ENCODE results near the gene GJC2.
A peak's percentile ranks its signal among the peaks of the same experiment; 100 is the strongest.

The GJC2 gene

DNA sequence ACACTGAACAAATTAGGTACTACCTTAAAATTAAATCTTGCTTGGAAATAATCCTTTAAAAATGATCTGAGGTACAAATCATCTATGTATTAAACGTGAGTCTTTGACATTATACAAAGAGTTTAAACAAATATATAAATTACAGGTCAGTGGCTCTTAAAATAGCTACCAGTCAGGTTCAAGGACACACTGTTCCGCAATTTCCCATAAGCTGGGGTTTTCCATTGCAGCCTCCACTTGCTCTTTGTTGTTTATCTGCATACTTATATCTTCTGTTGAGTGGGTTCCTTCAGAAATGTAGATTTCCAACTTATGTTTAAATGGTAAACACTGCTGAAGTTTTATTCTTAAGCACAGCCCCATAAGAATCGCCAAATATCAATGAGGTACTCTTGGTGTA, 34.9 kb upstream of the GJC2 start:
- no peak for DNase-seq (ENCODE audit: low spot score)

DNA sequence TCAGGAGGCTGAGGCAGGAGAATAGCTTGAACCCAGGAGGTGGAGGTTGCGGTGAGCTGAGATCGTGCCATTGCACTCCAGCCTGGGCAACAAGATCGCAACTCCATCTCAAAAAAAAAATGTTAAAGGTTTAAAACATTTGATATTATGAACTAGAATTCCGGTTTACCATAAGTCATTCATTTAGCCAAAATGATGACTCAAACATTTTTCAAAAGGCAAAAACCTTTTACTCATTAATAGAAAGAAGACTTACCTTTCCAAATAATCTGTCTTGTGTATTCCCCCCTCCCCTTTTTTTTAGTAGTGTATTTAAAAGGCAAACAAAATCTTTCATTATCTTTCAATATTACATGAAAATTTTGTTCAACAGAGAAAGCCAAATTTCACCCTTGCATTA, 32.4 kb upstream of the GJC2 start:
- no peak for DNase-seq (ENCODE audit: low spot score)

DNA sequence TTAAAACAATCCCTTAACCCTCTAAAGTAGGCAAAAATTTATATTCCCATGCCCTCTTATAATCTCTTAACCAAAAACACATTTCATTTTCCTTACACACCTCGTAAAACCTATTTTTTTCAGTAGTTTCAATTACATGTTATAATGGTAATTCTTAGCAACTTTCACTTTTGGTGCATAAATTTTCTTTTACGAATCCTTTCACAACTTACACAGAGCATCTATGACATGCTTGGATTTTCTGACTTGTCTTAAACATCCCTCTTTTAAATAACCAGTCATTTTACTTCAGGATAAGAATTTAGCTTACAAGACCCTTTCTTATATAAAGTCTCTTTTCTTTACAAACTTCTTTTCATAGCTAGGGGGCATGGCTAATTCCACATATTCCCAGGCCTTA, 31.7 kb upstream of the GJC2 start:
- no peak for DNase-seq (ENCODE audit: low spot score)

DNA sequence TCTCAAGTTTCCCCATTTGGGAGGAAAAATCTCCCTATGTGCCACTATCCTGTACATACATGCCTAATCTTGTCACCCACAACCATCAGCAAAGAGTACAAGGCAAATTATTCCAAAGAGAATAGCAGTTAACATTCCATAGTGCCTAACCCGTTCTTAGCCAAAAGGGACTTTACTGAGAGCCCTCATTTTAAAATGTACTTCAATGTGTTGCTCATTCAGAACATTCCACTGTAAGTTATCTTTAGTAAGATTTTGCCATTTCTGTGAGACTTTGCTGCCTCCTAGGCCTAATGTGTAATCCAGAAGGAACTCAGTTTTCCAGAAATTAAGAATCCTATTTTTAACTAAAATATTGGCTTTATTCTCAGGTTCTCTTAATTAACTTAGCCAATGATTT, 29.4 kb upstream of the GJC2 start:
- no peak for DNase-seq (ENCODE audit: low spot score)

DNA sequence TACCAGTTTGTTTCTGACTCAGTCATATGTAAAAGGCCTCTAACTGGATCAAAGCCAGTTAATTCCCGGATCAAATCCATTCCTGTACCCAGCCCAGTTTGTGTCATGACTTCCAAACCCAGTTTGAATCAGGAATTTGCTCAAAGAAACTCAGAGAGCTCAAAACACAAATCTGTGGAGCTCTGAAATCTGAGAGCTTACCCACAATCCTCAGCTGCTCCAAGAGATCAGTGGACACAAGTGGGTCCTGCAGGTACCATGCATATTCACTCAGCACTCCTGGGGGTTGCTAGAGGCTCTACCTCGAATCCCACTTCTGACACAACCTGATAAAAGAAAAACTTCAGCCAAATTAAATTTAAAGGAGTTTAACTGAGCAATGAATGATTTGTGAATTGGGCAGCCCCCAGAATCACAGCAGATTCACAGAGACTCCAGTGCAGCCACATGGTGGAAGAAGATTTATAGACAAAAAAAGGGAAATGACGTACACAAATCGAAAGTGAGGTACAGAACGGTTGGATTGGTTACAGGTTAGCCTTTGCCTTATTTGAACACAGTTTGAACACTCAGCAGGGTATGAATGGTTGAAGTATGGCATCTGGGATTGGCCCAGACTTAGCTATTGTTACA, 28.8 kb upstream of the GJC2 start:
- DNase-seq (ENCODE audit: low spot score), result no peak

DNA sequence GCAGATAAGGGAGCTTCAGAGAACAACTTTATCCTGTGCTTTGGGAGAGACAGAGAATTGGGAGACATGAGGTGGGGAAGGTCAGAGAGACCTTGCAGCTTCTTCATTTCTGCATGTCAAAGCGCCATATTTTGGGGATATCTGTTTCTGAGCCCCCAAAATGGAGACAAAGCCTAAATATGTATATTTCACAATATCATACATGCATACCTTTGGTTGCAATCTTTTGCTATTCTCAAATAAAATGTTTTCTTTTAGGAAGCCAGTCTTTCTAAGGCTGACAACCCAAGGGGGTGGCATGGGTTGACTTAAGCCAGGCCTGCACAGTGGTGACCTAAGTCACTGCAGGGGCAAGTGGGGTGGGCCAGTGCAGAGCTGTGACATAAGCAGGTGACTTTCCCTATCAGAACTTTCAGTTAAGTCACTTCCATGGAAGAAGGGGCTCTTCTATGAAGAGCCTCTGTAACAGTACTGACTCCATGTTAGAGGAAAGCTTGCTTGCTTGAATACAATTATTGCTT, 26.7 kb upstream of the GJC2 start:
- DNase-seq (ENCODE audit: low spot score), result no peak

DNA sequence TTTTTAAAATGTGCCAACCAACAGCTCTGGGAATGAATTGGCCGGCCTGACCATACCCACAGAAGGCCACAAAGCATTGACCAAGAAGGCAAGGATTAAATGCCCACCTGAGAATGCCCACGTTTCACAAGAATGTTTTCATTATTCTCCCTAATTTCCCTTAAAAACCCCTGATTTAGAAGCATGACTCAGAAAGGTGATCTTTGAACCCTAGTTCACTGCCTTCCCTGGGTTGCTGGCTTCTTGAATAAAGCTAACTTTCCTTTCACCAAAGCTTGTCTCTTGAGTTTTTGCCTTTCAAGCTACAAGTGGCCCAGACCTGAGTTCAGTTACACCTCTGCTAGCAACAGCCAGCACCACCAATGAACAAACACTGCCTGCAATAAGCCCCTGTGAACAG, 26.2 kb upstream of the GJC2 start:
- no peak for DNase-seq (ENCODE audit: low spot score)

DNA sequence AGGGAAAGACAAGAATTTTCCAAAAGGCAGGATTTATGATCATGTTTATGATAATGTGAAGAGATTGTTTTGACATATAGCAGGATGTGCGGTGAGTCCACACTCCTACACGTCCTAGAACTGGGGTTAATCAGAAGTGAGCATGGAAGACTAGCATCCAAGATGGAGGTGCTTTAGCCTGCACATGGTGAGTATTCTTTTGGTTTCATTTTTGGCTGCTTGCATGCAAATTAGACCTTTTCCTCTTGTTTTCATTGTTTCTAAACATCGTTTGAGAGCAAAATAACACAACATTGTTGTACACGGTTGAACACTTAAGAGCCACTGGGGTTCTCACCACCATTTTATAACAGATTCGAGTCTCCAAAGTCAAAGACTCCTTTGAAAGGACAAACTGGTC, 24.5 kb upstream of the GJC2 start:
- DNase-seq (ENCODE audit: low spot score), result no peak

DNA sequence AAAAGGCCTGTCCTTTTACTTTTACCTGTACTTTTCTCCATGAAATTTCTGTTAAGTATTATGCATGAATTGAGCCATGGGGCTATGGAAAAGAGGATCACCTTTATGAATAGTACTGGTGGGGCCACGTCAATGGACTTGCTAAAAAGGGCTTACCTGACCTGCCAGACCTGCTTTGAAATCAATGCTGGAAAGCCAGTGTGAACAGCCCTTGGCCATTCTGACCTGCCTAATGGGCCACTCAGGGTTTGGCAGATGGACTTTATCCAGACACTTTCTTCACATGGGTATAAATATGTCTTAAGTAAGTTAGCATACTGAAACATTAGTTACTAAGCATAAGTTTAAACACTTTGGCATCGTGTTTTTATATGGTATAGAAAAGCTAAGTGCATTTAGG, 18.0 kb upstream of the GJC2 start:
- DNase-seq (ENCODE audit: low spot score), result no peak

DNA sequence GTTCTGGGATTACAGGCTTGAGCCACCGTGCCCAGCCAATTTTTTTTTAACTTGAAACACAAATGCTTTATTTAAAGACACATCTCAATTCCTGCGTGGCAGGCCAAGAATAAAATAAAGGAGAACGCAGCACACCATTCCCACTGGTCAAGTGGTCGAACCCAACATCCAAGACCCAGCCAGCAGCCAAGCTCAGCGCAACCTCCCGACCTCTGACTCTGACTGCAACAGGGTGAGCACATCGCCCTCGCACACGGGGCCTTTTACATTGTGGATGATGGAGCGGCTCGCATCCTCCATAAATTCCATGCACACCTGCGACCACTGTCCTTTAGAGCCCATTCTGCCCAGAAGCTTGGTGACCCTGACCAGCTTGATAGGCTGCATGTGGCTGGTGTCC, 15.1 kb upstream of the GJC2 start:
- DNase-seq (ENCODE audit: low spot score), result no peak

DNA sequence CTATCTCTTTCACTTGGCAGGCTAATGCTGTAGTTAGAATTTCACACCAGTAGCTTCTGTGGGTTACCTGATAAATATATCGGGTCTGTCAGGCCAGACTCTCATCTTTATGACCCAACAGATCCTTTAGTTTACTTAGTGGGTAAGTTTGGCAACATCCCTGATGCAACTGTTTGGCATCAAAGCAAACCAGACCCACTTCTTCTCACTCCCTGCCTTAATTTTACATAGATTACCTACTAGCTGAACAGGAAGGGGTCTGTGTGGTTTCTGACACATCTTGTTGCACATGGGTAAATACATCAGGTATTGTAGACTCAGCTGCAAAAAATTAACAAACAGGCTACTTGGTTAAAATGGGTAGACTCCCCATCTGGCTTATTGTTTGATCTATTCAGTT, 12.8 kb upstream of the GJC2 start:
- no peak for DNase-seq (ENCODE audit: low spot score)

DNA sequence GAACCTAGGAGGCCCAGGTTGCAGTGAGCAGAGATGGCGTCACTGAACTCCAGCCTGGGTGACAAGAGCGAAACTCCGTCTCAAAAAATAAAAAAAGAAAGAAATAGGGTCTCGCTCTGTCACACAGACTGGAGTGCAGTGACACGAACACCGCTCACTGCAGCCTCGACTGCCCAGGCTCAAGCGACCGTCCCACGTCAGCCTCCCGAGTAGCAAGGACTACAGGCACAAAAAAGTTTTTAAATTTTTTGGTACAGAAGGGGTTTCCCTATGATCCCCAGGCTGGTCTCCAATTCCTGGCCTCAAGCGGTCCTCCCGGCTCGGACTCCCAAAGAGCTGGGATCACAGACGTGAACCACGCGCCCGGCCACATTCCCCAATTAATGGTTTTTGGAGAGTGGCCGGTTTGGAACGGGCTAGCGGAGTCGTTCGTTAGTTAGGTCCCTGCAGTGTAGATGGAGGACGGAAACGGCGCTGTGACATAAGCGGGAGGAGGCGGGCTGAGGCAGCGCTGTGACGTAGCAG, 10.3 kb upstream of the GJC2 start:
- no peak for DNase-seq (ENCODE audit: low spot score)

DNA sequence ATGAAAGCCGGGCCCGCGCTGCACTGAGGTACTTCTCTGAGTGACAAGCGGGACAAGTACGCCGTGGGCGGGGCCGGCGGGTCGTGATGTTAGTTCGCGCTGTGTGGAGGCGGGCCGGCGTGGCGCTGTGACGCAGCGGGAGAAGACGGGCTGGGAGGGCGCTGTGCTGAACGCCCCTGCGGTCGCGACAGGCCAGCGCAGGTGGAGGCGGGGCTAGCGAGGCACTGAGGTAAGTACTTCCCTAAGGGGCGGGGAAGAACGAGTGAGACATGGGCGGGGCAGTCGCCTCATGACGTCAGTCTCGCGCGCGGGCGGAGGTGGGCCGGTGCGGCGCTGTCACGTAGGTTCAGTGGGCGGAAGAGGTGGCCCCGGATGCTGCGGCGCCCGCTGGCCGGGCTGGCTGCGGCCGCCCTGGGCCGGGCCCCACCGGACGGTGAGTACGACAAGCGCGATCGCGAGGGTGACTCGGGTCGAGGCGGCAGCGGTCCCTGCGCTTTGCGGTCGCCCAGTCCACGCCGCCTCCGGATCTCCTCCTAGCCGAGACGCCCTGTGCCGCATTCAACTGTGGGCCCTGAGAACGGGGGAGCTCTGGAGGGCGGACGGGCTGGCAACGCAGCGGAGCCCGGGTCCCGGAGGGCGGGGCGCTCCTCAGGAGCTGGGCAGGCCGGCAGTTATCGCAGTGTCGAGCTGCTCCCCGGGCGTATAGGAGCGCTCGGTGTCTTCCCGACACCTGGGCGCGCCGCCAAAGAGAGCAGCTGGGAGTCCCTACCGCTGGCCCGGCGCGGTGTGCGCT, 9.6 kb upstream of the GJC2 start, which contains the start of gene GUK1:
Gene GUK1, plus strand, starts transcription at position 349 of the 793 bp plus-strand sequence. Its CDS starts 24 bp downstream, at position 373.
- DNase-seq (ENCODE audit: low spot score), result peak; percentile 100

DNA sequence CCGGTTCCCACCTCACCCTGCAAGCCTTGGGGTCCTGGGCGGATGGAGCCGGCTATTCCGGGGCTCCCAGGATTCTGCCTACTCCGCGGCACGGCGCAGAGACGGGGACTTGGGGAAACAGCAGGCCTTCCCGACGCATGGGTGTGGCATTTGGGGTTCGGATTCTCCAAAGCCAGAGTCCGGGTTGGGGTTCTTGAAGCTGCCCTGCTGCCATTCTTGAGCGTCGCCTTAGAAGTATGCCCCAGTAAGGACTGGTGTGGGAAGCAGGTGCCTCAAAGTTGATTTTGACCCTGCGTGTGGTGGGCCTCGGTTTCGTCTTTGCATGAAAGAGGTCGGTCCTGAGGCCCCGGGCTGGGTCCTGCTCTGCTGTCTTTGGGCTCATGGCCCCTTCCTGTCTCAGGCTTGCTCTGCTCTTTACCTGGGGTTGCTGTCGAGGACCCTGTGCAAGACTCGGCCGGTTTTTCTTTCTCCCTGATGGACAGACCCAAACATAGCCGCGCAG, 9.0 kb upstream of the GJC2 start:
- no peak for DNase-seq (ENCODE audit: low spot score)

DNA sequence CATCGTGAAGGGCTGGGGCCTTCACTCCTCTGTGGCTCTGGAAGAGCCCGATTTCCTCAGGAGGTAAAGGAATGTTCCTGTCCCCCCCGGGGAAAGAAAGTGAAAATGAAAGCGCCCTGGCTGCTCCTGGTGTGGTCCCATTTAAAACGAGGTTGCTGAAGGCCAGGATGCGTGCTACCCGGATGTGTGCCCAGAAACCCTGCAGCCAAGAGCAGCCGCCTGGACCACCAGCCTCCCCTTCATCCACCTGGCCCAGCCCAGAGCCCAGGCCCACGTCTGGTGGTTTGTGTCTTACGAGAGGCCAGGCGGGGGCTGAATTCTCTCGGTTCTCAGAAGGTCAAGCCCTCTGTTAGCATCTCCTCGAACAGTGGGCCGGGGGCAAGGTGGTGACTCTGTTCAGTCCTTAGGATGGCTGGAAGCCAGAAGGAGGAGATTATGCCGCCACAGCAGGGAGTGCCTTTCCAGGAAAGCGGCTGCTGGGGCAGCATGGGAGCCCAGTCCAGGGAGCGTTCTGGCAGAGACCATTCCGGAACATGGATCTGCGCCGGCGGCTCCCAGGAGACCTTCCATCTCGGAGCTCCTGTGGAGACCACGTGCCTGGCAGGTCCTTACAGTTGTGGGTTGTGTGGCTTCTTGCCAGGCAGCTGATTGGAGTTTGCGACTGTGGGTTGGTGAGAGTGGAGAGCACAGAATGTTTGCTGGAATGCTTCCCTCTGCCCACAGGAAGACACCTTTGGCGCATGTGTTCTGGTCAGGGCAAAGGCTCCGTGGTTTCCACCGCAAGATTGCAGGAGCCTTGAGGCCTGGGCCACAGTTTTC, 8.3 kb upstream of the GJC2 start:
- peak; percentile 37 for DNase-seq (ENCODE audit: low spot score)

DNA sequence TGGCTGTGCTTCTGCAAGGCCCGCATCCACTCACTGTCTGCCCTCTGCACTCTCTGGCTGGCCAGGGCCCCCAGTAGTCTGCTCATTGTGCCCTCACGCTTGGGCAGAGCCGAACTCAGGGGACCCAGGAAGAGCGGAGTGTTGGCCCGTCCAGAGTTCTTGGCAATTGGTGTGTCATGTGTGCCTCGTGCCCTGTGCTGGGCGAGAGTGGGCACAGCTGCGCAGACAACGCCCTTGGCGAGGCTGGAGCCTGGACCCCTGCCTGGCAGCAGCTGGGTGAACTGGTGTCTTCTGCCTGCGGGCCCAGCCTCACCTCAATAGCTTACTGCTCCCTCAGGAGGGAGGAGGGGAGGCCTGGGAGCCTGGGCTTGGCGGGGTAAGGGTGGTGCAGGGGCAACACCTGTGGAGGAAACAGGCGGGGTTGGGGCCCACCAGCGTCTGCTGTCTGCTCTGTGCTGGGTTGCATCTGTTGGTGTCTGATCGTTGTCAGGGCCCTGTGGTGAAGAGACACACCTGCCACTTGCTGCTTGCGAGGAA, 7.5 kb upstream of the GJC2 start:
- no peak for DNase-seq (ENCODE audit: low spot score)

DNA sequence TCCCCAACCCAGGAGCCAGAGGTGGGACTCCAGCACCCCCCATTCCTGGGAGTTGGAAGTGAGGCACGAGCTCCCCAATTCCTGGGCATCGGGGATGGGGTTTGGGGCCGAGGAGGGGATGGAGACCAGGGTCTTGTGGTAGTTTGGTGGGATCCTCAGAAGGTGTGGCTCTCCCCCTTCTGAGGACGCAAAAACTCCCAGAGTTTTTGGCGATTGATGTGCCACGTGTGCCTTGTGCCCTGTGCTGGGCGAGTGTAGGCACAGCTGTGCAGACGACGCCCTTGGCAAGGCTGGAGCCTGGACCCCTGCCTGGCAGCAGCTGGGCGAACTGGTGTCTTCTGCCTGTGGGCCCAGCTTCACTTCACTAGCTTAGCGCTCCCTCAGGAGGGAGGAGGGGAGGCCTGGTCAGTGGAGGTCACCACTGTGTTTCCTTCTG, 7.0 kb upstream of the GJC2 start:
- no peak for DNase-seq (ENCODE audit: low spot score)

DNA sequence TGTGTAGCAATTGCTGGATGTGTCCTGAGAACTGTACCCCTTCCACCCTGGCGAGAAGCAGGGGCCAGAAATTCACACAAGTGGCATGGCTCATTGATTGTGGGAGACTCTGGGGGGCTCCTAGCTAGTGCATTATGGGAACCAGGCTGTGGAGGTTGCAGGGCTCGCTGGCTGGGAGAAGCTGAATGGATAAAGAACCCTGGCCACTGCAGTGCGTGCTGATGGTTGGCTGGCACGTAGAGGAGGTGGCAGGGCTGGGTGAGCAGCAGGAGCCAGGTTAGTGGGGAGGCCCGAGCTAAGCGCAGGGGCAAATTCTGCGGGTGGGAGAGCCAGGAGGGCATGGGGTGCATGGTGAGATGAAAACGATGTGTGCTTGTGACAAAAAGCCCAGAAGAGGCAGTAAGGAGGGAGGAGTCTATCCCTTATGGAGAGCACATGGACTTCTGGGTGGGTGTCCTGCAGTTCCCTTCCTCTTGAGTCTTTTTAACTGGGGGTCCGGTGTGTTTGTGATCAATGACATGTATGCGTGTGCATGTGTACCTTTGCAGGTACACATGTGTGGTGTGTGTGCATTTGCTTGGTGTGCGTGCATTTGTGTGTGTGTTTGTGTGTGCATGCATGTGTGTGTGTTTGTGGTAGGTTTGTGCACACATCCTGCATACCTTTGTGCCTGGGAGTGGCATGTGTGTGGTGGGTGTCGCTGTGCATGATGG, 6.1 kb upstream of the GJC2 start:
- DNase-seq (ENCODE audit: low spot score), result no peak

DNA sequence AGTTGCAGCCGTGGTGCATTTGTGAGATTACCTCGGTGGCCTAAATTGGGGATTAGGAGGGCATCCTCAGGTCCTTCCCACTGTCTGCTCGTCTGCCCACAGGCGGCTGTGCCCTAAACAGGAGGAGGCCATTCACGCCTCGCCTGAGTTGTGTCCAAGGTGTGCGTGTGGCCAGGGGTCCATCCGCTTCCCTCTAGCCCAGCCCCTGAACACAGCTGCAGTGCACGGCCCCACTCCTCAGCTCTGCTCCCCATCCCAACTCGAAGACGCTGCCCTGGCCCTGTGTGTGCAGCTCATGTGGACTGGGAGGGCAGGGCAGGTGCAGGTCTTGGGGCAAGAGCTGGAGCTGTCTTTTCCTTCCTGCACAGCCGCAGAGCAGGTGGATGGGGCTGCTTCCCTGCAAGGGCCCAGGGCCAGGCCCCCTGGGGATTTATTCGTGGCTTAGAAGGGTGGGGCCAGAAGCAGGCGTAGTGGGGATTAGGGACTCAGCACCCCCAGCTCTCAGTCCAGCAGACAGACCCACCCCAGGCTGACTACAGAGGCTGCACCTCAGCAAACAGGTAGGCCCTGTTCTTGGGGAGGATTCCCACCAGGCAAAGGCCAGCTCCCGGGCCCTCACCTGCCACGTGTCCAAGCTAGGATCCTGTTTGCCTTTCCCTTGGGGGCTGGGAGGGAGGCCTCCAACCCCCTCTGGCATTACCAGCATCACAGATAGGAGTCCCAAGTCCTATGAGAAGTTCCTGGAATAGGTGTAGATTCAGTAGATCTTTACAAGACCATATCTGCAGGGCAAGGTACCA, 5.3 kb upstream of the GJC2 start:
- DNase-seq (ENCODE audit: low spot score), result no peak

DNA sequence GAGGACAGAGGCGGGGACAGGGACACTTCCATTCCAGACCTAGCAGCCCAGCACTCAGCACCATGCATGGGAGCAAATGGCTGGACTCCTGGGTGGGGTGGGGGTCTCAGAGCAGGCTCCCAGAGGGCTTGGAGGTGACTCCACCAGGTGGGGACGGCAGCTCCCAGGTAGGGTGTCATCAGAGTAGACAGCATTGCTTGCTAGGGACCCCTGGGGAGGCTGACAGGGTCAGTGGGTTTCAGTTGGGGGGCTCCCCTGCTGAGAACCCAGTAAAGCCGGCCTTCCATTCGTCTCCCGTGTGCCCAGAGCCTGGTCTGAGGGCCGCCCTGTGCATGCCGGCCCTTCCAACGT, 4.8 kb upstream of the GJC2 start:
- no peak for DNase-seq (ENCODE audit: low spot score)
